Stimulated activated CD8-positive, alpha-beta memory T cell treated with anti-CD3 and anti-CD28 coated beads, Interleukin-12 subunit alpha, Interleukin-12 subunit beta, amount 100 ng/mL, for 4 hours (primary cell): Measurements from ENCODE around the gene SLC7A6.

Source experiments
- DNase-seq: peaks from one replicate; pipeline ENCODE4 v3.0.0-alpha.2; 2020; ENCODE audit warnings: low read depth

The SLC7A6 gene

GRCh38 chr16:68257251-68257905, 6.9 kb upstream of the SLC7A6 start:
- no peak for DNase-seq

GRCh38 chr16:68257906-68258800, 6.2 kb upstream of the SLC7A6 start:
- DNase-seq, result no peak

- no peak for DNase-seq
These were observed 5.1 kb upstream of the SLC7A6 start for GRCh38 chr16:68259007-68259825.

GRCh38 chr16:68263559-68264127, 683 bp upstream of the SLC7A6 start:
- no peak for DNase-seq

- no peak for DNase-seq
These were observed 973 bp downstream of the SLC7A6 start for GRCh38 chr16:68265078-68265920.

GRCh38 chr16:68267612-68268405, 3.5 kb downstream of the SLC7A6 start:
- DNase-seq, result no peak

GRCh38 chr16:68269793-68270192, 5.5 kb downstream of the SLC7A6 start:
- DNase-seq, result no peak

- no peak for DNase-seq
These were observed 6.0 kb downstream of the SLC7A6 start for GRCh38 chr16:68270353-68270752.

GRCh38 chr16:68272507-68273209, 8.3 kb downstream of the SLC7A6 start:
- DNase-seq, result no peak

- no peak for DNase-seq
These were observed 9.1 kb downstream of the SLC7A6 start for GRCh38 chr16:68273459-68273858.

- DNase-seq, result no peak
These were observed 9.6 kb downstream of the SLC7A6 start for GRCh38 chr16:68273896-68274295.

GRCh38 chr16:68274441-68274840, 10.1 kb downstream of the SLC7A6 start:
- DNase-seq, result no peak

- DNase-seq, result no peak
These were observed 11.4 kb downstream of the SLC7A6 start for GRCh38 chr16:68275611-68276191.

GRCh38 chr16:68276223-68276622, 11.9 kb downstream of the SLC7A6 start:
- no peak for DNase-seq

GRCh38 chr16:68279726-68280558, 15.6 kb downstream of the SLC7A6 start:
- DNase-seq, result no peak

GRCh38 chr16:68281368-68282063, 17.2 kb downstream of the SLC7A6 start:
- DNase-seq, result no peak

GRCh38 chr16:68282064-68282452, 17.7 kb downstream of the SLC7A6 start:
- no peak for DNase-seq

- DNase-seq, result no peak
These were observed 19.0 kb downstream of the SLC7A6 start for GRCh38 chr16:68283346-68283745.
